EL (cell line): ENCODE data around the gene RAB6B.
A peak's percentile ranks its signal among the peaks of the same experiment; 100 is the strongest.

ENCODE experiments used
- DNase-seq: peaks from one replicate; pipeline ENCODE4 v3.0.0-alpha.2; 2016

RAB6B gene

DNA sequence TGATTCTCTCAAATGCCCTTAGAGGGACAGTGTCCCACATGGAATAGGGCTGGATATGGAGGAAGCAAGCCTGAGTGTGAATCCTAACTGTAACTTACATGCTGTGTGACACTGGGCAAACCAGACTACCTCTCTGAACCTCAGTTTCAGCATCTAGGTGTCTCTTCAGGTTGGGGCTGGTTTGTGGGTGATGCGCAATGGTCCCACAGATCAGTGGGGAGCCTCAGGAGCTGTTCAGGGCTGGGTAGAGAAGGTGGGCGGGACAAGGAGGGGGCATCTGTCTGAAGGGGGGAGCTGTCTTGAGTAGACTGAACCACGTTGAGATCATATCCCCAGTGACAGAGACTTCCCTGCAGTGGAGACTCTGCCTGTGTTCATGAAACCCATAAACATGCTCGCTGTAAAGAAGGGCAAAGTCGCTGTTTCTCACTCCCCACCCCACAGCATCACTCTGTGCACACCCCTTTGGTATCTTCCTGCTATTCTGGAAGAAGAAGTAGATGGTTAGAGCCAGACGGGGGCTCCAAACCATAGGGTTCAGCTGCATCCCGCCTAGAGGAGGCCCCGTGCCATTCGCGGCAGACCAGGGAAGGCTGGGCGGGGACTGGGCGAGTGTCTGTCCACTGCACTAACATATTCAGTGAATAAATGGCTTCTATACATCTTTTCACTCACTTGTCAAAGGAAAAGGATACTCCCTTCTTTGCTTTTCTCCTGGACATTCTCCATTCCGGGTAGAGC lies 61.6 kb downstream of the RAB6B start:
- DNase-seq = no peak

GRCh38 chr3:133833267-133833666 lies 62.4 kb downstream of the RAB6B start:
- DNase-seq = no peak

GRCh38 chr3:133832802-133833144 lies 62.9 kb downstream of the RAB6B start:
- DNase-seq = no peak

- no peak for DNase-seq
These were observed 63.5 kb downstream of the RAB6B start for GRCh38 chr3:133831966-133832801.

- DNase-seq = no peak
These were observed 65.6 kb downstream of the RAB6B start for GRCh38 chr3:133830071-133830470.

DNA sequence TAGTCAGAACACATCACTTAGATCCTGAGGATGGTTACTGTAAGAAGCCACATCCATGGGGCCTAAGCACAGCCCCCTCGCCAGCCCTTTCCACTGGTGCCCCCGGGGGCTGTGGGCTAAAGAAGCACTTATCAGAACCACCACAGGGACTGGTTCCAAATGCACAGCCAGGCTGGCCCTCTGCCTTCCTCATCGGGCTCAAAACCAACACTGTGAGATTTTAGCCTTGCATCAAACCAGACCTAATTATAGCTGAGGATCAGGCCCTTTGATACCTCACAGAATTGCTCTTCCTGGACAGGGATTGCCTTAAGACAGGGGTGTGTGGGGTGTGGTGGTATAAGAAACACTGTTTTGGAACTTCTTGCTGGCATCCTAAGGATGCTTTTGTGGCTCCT lies 66.4 kb downstream of the RAB6B start:
- no peak for DNase-seq

- DNase-seq = no peak
These were observed 66.9 kb downstream of the RAB6B start for GRCh38 chr3:133828576-133829309.

DNA sequence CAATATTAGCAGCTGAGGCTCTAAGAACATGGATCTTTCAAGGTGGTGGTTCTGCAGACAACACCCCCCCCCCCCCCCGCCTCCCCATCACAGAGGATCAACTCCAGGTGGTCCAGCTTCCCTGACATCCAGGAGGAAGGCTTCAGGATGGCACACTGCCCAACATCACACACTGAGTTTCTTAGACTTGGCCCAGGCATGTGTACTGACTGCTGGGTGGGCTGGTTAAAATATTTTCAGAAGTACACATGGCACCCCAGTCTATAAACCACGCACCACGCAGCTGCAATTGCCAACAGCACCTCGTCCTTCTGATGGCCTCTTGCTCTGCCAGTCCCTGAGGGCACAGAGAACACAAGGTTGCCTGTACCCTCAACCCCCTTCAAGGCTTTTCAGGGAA lies 68.0 kb downstream of the RAB6B start:
- DNase-seq = no peak

DNA sequence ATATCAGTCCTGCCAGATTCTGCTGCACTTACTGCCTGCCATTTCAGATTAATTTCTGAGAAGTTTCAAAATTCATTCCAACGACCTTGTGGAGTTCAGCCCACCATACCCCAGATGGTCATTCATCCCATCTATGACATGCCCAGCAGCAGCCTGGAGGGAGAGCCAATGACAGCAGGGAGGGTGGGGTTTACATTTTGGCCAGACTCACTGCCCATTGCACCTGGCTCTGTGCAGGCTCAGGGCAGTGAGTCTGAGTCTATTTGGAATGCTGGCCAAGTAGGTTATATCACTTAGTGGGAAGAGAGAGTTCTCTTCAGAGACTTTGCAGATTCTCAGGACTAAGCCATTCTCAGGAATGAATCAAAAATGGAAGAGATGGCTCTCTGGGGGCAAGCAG lies 68.5 kb downstream of the RAB6B start:
- no peak for DNase-seq

DNA sequence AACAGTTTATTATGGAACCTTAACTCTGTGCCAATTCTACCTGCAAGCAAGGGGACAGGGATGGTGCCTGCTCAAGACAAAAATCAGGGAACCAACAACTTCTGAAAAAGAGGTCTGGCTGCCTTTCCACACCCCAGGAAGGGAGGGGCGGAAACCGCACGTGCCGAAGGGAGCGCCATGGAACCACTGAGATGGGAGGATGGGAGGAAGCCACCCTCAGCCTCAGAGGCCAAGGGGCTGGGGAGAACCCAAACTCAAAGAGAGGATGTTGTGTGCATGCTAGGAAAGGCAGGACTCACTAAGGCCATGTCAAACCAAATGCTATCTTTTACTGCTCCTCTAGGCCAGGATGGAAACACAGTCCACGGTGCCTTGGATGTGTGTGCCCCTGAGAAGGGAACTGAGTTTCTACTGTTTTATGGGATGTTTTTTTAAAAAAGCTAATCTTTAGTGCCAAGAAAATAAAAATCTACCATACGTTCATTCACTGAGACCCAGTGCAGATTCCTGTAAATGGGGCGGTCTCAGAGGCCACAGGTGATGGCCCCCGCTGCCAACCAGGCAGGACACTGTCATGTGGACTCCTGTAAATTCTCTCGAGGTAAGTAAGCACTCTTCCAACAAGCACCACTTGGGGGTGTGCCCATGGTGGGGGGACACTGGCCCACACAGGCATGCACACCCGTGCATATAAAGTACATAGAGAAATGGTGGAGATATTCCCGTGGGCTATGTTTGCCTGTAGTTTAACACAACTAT lies 69.5 kb downstream of the RAB6B start:
- DNase-seq = no peak

DNA sequence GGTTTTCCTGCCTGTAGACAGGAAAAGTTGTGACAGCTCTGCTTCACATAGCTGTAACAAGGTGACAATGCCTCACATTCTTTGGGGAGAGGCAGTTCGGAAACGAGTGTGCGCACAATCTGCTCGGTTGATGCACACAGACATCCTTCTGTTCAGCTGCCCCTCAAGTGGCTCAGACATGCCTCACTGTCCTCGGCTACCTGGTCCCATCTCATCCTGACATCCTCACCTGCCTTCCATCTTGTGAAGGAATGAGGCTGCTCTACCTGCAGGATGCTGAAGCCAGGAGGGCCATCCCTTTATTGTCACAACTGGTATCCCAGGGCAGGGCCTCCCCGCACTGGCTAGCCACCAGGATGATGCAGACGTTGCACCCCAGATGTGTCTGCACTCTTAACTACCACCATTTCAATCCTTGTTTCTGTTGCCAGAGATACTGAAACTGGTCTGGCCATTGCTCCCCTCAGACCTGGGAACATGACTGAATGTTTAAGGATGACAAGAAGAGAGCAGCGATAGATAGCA lies 70.7 kb downstream of the RAB6B start:
- no peak for DNase-seq

- peak; percentile 82 for DNase-seq
These were observed 73.7 kb downstream of the RAB6B start for GRCh38 chr3:133821767-133822638.

DNA sequence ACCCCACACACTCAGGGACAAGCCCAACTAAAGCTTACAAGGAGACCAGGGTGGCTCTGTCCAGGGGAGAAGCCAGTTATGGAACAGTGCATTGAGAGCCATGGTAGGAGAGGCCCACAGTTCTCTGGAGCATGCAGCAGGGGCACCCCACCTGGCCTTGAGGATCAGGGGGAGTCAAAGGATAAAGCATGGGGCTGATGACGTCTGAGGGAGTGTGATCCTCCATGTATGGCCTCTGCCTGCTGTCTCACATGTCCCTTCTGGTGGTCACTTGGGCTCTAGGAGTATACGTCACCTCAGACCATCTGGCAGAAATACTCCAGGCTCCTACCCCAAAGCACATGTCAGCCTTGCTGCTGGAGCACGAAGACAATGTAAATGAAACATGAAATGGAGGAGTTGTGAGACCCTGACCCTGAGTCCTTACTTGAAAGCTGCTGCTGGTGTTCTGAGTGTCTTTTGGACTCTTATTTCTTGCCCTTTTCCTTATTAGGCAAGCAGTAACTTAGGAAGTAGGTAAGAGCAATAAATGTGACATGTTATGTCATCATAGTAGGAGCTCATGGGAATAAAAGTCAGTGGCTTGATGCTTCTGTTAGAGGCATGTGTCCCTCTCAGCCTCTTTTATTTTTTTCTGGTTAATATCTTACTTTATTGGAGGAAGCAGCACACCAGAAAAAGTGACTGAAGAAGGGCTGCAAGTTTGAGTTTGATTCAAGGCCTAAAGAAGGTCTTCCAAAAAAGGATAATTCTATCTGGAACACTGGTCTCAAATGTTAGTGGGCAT lies 74.6 kb downstream of the RAB6B start:
- DNase-seq = no peak

- DNase-seq = no peak
These were observed 75.6 kb downstream of the RAB6B start for GRCh38 chr3:133820129-133820528.

GRCh38 chr3:133815386-133815785 lies 80.3 kb downstream of the RAB6B start:
- DNase-seq = no peak

- no peak for DNase-seq
These were observed 82.8 kb downstream of the RAB6B start for GRCh38 chr3:133812872-133813271.

DNA sequence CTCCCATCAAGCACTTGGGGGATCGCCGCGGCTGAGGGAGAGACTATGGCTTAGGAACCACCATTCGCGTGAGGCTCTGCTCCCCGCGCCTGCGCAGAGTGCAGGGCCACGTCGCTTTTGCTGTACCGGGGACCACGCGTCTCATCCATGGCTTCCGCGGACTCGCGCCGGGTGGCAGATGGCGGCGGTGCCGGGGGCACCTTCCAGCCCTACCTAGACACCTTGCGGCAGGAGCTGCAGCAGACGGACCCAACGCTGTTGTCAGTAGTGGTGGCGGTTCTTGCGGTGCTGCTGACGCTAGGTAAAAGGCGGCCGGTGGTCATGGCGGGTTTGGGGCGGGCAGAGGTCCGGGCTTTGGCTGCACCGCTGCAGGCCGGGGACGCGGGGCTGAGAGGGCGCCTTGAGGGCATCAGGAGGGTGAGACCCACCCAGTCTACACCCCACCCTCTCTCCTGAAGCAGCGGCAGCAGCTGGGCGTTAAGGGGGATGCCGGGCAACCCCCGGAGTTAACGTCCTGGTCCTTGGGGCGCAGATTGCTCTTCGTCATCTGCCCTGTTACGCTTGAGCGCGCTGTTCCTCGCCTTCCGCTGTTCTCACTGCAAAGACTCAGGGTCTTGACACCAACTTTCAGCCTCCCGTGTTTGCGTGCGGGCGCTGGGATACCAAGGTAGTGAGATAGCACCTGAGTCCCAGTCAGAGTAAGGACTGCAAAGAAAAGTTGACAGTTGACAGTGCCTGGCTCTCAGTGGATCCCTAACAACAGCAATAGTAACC lies 89.8 kb downstream of the RAB6B start, which contains the start of gene SRPRB:
TSS of gene SRPRB (plus strand) at position 114 of the 774 bp plus-strand sequence. CDS start at position 148, 34 bp downstream.
- peak; percentile 92 for DNase-seq

DNA sequence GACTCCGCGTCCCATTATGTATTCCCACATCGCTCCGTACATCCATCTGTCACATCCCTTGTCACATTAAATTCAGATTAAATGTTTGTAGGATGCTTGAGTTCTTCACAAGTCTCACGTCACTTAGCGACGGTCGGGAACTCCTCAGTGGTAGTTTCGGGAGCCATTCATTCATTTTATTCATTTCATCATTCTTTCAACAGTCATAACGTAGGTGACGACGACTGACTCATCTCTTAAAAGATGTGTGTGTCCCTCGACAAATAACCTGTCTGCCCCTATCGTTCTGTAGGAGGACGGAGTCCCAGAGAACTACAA lies 90.3 kb downstream of the RAB6B start:
- DNase-seq = no peak

DNA sequence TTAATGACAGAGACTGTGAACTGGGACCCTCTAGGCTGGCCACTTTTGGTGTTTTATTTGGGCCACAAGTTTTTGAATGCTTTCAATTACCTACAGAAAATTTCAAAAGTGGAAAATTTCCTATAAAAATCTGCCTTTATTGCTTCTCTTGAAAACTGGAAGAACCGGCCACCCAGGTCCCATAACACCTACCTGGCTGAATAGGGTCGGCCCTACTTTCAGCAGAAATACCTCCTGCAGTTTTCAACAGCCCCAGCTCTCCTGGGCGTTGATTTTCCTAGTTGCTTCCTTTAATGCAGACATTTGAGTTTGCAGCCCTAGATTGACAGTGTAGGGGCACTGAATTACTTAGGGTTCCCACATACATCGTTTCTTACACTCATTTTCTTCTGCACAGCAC lies 90.8 kb downstream of the RAB6B start:
- no peak for DNase-seq

GRCh38 chr3:133803469-133803868 lies 92.2 kb downstream of the RAB6B start:
- DNase-seq = no peak
